ENCODE measurements around the gene PCDH15. TPM values are rescaled to one million over a fixed set of nuclear protein-coding genes. Genes with fewer than 3 reads are reported as not detected.

PCDH15 gene
- total and polyA plus RNA-seq, 9 of the 15 experiments (the other 6 are each of a cell fraction or from before 2014, with no cell fraction given), result not detected

DNA sequence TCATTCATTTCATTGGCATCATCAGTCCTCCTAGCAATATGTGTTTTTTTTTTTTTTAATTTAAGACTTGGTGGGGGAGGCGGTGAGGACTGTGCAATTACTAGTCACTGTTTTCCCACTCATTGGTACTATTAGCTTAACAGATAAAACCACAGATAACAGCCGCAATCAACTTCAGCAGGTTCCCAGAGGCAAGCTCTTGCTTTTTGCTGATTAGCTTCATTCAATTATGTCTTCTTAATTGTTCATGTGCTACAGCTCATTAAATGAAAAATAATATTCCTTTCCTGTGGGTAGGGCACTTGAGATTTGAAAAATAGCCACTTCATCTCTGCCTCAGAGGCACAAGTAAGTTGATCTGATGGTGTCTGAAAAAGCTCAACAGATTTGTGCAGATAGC, 215.5 kb downstream of the PCDH15 start:
- Histone ChIP-seq H3K9me1 (ENCODE audit: control insufficient read depth, insufficient read depth, low read length) (no peaks in the 10 kb centered on the region), H3K4me2 (ENCODE audit: insufficient read depth, low read length) (no peak overlapping the region), H3K9ac (ENCODE audit: insufficient read depth in 1 of 2, low read depth in 2 of 2, low read length in 2 of 2) (no peak overlapping the region), H3K9me3 (replicated peaks; ENCODE audit: control insufficient read depth, insufficient read depth, low read depth, low read length) (no peaks in the 10 kb centered on the region), H2AFZ (ENCODE audit: low read depth, low read length) (no peak overlapping the region), H3K36me3 (ENCODE audit: control insufficient read depth, insufficient read depth, low read length) (no peaks in the 10 kb centered on the region), H3K4me1 (replicated peaks in 1 of 2; ENCODE audit: control insufficient read depth in 2 of 2, insufficient read depth in 2 of 2, low read length in 2 of 2) (no peaks in the 10 kb centered on the region), H3K27me3 (ENCODE audit: control insufficient read depth in 2 of 2, insufficient read depth in 2 of 2, low read length in 2 of 2) (no peaks in the 10 kb centered on the region), H4K20me1 (replicated peaks; ENCODE audit: control insufficient read depth, insufficient read depth, low read length) (no peaks in the 10 kb centered on the region), H3K79me2 (ENCODE audit: control insufficient read depth, insufficient read depth, low read length) (no peaks in the 10 kb centered on the region), H3K4me3 (no peak overlapping the region), H3K27ac (ENCODE audit: extremely low read depth, low read depth, low read length) (no peak overlapping the region)
- DNase-seq (ENCODE audit: extremely low read depth in 1 of 4, low spot score in 3 of 4), result no peak
- intact Hi-C loops (cut with micrococcal nuclease) (no loop called here), in situ Hi-C loops (cut with MboI) (no loop called here)
- 6% methylated on average over 2 of the region's 2 CpGs for WGBS (ENCODE audit: insufficient coverage, low coverage, missing lambda C conversion rate)
- no peak for ATAC-seq
- BruUV-seq (replicated peaks), result no TSS peak
- TF ChIP-seq TAL1 (IDR thresholded peaks at IDR 0.05), result no peak
- TF ChIP-seq NELFE (IDR thresholded peaks at IDR 0.05; ENCODE audit: insufficient read depth, insufficient read length), result no peak
- no peak for TF ChIP-seq KDM4B (IDR thresholded peaks at IDR 0.05; ENCODE audit: borderline replicate concordance in 2 of 2, low read depth in 1 of 2)
- TF ChIP-seq FOXO4 (CRISPR knock-in tag; IDR thresholded peaks at IDR 0.05), result no peak
- TF ChIP-seq HDAC8 (tag; IDR thresholded peaks at IDR 0.05), result no peak
- TF ChIP-seq E2F8 (IDR thresholded peaks at IDR 0.05; ENCODE audit: low read depth, partially characterized antibody), result no peak
- no peak for TF ChIP-seq ZNF133 (CRISPR knock-in tag; IDR thresholded peaks at IDR 0.05)
- no peak for TF ChIP-seq MECOM (CRISPR knock-in tag; IDR thresholded peaks at IDR 0.05)
- TF ChIP-seq ZNF589 (CRISPR knock-in tag; IDR thresholded peaks at IDR 0.05; ENCODE audit: low read depth), result no peak
- no peak for TF ChIP-seq FOXA3 (CRISPR knock-in tag; conservative IDR thresholded peaks at IDR 0.05 in 1 of 2, IDR thresholded peaks at IDR 0.05 in 1 of 2)
- TF ChIP-seq, protein P1, sequence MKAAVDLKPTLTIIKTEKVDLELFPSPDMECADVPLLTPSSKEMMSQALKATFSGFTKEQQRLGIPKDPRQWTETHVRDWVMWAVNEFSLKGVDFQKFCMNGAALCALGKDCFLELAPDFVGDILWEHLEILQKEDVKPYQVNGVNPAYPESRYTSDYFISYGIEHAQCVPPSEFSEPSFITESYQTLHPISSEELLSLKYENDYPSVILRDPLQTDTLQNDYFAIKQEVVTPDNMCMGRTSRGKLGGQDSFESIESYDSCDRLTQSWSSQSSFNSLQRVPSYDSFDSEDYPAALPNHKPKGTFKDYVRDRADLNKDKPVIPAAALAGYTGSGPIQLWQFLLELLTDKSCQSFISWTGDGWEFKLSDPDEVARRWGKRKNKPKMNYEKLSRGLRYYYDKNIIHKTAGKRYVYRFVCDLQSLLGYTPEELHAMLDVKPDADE (conservative IDR thresholded peaks at IDR 0.05; ENCODE audit: control insufficient read depth, low read depth, low read length), result no peak
- TF ChIP-seq, protein P2, sequence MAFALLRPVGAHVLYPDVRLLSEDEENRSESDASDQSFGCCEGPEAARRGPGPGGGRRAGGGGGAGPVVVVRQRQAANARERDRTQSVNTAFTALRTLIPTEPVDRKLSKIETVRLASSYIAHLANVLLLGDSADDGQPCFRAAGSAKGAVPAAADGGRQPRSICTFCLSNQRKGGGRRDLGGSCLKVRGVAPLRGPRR (CRISPR knock-in tag; IDR thresholded peaks at IDR 0.05), result no peak
- TF ChIP-seq TRIM24 (IDR thresholded peaks at IDR 0.05), result no peak
- TF ChIP-seq GATAD2B (IDR thresholded peaks at IDR 0.05; ENCODE audit: borderline replicate concordance), result no peak
- TF ChIP-seq ZFP30 (CRISPR knock-in tag; IDR thresholded peaks at IDR 0.05; ENCODE audit: borderline replicate concordance), result no peak
- ChIA-PET CTCF (ENCODE audit: low intra/inter-chr PET ratio) (no interaction called here), POLR2A (no interaction called here)
- FAIRE-seq, result no peak

Data from K562 (cell line).